Islet of Langerhans (tissue), 1 donor: ENCODE measurements around the gene PODXL2.

Experiments
- FAIRE-seq: peaks from one replicate; lab custom pipeline; 2011; peaks lifted over from hg19 to GRCh38; lab: Jason Lieb, UNC

The PODXL2 gene

GRCh38 chr3:127606086-127606805, 22.7 kb upstream of the PODXL2 start:
- no peak for FAIRE-seq

GRCh38 chr3:127606981-127607595, 21.9 kb upstream of the PODXL2 start:
- no peak for FAIRE-seq

GRCh38 chr3:127607675-127608361, 21.2 kb upstream of the PODXL2 start:
- FAIRE-seq, result no peak

GRCh38 chr3:127608362-127608718, 20.6 kb upstream of the PODXL2 start:
- no peak for FAIRE-seq

- FAIRE-seq, result no peak
Measured at GRCh38 chr3:127610105-127610504, 18.9 kb upstream of the PODXL2 start.

GRCh38 chr3:127611251-127611650, 17.7 kb upstream of the PODXL2 start:
- FAIRE-seq, result no peak

- FAIRE-seq, result no peak
Measured at GRCh38 chr3:127612966-127613365, 16.0 kb upstream of the PODXL2 start.

GRCh38 chr3:127613406-127613805, 15.6 kb upstream of the PODXL2 start:
- FAIRE-seq, result no peak

GRCh38 chr3:127614928-127615589, 13.9 kb upstream of the PODXL2 start:
- no peak for FAIRE-seq

- no peak for FAIRE-seq
Measured at GRCh38 chr3:127615631-127616305, 13.2 kb upstream of the PODXL2 start.

- FAIRE-seq, result no peak
Measured at GRCh38 chr3:127616836-127617605, 12.0 kb upstream of the PODXL2 start.

GRCh38 chr3:127618891-127619290, 10.1 kb upstream of the PODXL2 start:
- FAIRE-seq, result no peak

GRCh38 chr3:127620637-127621375, 8.2 kb upstream of the PODXL2 start:
- FAIRE-seq, result no peak

GRCh38 chr3:127622031-127622430, 7.0 kb upstream of the PODXL2 start:
- no peak for FAIRE-seq

- no peak for FAIRE-seq
Measured at GRCh38 chr3:127622772-127623576, 6.0 kb upstream of the PODXL2 start.

GRCh38 chr3:127624063-127624462, 4.9 kb upstream of the PODXL2 start:
- no peak for FAIRE-seq

- no peak for FAIRE-seq
Measured at GRCh38 chr3:127625821-127626220, 3.2 kb upstream of the PODXL2 start.

GRCh38 chr3:127628426-127628787, 578 bp upstream of the PODXL2 start:
- FAIRE-seq, result no peak

GRCh38 chr3:127629467-127630403, 750 bp downstream of the PODXL2 start:
- FAIRE-seq, result no peak
